ENCODE results near the gene LCA5L. TPM values are rescaled to one million over a fixed set of nuclear protein-coding genes. Genes with fewer than 3 reads are reported as not detected.
"Not testable (repeated sequence)": the region's sequence is repeated elsewhere in the genome, so short reads cannot be mapped to it uniquely, and the experiment has no call there.

LCA5L gene
- total RNA-seq, 4 donors from 2014 or later, result 0.26 to 4.1 (median 2.2) TPM; not detected in 1

- intact Hi-C loops (cut with DNase I; ENCODE audit: low total_unique reads), result no loop called here
- DNase-seq, result no peak
- no peaks in the 10 kb centered on the region for H3K4me1 ChIP-seq
These were observed 15.1 kb downstream of the LCA5L start for GRCh38 chr21:39430457-39430856.

DNA sequence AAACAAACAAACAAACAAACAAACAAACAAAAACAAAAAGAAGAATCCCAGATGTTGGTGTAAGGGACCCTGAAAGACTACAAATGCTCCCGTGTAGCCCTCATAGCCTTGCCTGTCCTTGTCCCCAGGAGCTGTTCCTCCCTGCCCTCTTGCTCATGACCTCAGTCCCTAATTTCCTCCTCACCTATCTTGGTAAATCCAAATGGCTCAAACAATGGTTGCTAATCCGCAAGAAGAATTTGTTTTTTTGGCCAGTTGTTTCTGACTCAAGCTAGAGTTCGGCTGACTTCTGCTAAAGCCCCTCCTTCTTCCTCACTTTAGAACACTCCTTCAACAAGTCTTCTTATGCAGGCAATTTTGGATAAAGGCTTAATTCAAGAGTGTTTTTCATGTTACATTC is 15.6 kb downstream of the LCA5L start:
- no peaks in the 10 kb centered on the region for H3K9me3 ChIP-seq
- no peak overlapping the region for H3K4me3 ChIP-seq
- no peak for TF ChIP-seq POLR2A (IDR thresholded peaks at IDR 0.05)
- TF ChIP-seq, protein P1, sequence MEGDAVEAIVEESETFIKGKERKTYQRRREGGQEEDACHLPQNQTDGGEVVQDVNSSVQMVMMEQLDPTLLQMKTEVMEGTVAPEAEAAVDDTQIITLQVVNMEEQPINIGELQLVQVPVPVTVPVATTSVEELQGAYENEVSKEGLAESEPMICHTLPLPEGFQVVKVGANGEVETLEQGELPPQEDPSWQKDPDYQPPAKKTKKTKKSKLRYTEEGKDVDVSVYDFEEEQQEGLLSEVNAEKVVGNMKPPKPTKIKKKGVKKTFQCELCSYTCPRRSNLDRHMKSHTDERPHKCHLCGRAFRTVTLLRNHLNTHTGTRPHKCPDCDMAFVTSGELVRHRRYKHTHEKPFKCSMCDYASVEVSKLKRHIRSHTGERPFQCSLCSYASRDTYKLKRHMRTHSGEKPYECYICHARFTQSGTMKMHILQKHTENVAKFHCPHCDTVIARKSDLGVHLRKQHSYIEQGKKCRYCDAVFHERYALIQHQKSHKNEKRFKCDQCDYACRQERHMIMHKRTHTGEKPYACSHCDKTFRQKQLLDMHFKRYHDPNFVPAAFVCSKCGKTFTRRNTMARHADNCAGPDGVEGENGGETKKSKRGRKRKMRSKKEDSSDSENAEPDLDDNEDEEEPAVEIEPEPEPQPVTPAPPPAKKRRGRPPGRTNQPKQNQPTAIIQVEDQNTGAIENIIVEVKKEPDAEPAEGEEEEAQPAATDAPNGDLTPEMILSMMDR (IDR thresholded peaks at IDR 0.05), result no peak
- no peaks in the 10 kb centered on the region for H3K27me3 ChIP-seq
- H3K4me1 ChIP-seq, result no peaks in the 10 kb centered on the region
- no peaks in the 10 kb centered on the region for H3K36me3 ChIP-seq
- intact Hi-C loops (cut with DNase I; ENCODE audit: low total_unique reads), result no loop called here
- no peak overlapping the region for H3K27ac ChIP-seq
- no peak for DNase-seq

More at GRCh38 chr21:39430457-39430856, 15.1 kb downstream of the LCA5L start:
- H3K27ac ChIP-seq, result no peak overlapping the region
- no peaks in the 10 kb centered on the region for H3K9me3 ChIP-seq
- no peaks in the 10 kb centered on the region for H3K27me3 ChIP-seq
- no peaks in the 10 kb centered on the region for H3K36me3 ChIP-seq
- TF ChIP-seq POLR2A (IDR thresholded peaks at IDR 0.05), result no peak
- TF ChIP-seq, protein P1 (IDR thresholded peaks at IDR 0.05), result no peak
- no peak overlapping the region for H3K4me3 ChIP-seq

- TF ChIP-seq, protein P1 (IDR thresholded peaks at IDR 0.05), result no peak
- TF ChIP-seq POLR2A (IDR thresholded peaks at IDR 0.05), result no peak
- no peaks in the 10 kb centered on the region for H3K36me3 ChIP-seq
- DNase-seq, result no peak
- H3K9me3 ChIP-seq, result no peaks in the 10 kb centered on the region
- no peak overlapping the region for H3K27ac ChIP-seq
- H3K4me3 ChIP-seq, result no peak overlapping the region
- intact Hi-C loops (cut with DNase I; ENCODE audit: low total_unique reads), result no loop called here
- H3K27me3 ChIP-seq, result no peaks in the 10 kb centered on the region
- no peaks in the 10 kb centered on the region for H3K4me1 ChIP-seq
These were observed 16.1 kb downstream of the LCA5L start for GRCh38 chr21:39429445-39429844.

- no peak for TF ChIP-seq POLR2A (IDR thresholded peaks at IDR 0.05)
- TF ChIP-seq, protein P1 (IDR thresholded peaks at IDR 0.05), result no peak
- intact Hi-C loops (cut with DNase I; ENCODE audit: low total_unique reads), result no loop called here
- H3K4me3 ChIP-seq, result no peak overlapping the region
- no peaks in the 10 kb centered on the region for H3K9me3 ChIP-seq
- DNase-seq, result no peak
- no peaks in the 10 kb centered on the region for H3K4me1 ChIP-seq
- H3K27me3 ChIP-seq, result no peaks in the 10 kb centered on the region
- H3K27ac ChIP-seq, result no peak overlapping the region
- no peaks in the 10 kb centered on the region for H3K36me3 ChIP-seq
These were observed 22.9 kb downstream of the LCA5L start for GRCh38 chr21:39422527-39423241.

GRCh38 chr21:39419204-39419603 is 26.4 kb downstream of the LCA5L start:
- H3K9me3 ChIP-seq; intact Hi-C loops (cut with DNase I; ENCODE audit: low total_unique reads); H3K27me3 ChIP-seq; H3K36me3 ChIP-seq; H3K27ac ChIP-seq; DNase-seq; H3K4me1 ChIP-seq; H3K4me3 ChIP-seq: not testable (repeated sequence)

Data from uterus (tissue), 4 donors.